Body of pancreas (tissue), 4 donors: Measurements from ENCODE around the gene RAB6B. TPM values are rescaled to one million over a fixed set of nuclear protein-coding genes. Genes with fewer than 3 reads are reported as not detected.

Experiments
- ATAC-seq: fragments of 150-250 bp; one replicate; pipeline ENCODE4 v1.9.1; 2016
- DNase-seq, 4 donors: peaks; one replicate each; pipeline ENCODE4 v3.0.0-alpha.2; 2019
- H3K27ac ChIP-seq, 4 donors: fragments of 200-600 bp; sonication (generic); 1 replicate in 3 of 4; 2 replicates in 1 of 4; pipeline versions ENCODE4 v1.5.1 to v1.6.1; 2016 to 2019; ENCODE audit warnings: mild to moderate bottlenecking in 1 of 4, mixed read lengths in 1 of 4, moderate library complexity in 1 of 4
- H3K27me3 ChIP-seq, 2 donors: fragments of 200-600 bp; sonication (generic); one replicate each; pipeline ENCODE4 v1.6.0; 2016; ENCODE audit warnings: mild to moderate bottlenecking in 1 of 2
- H3K36me3 ChIP-seq, 2 donors: fragments of 200-600 bp; sonication (generic); replicated peaks in 1 of 2; 2 replicates each; pipeline ENCODE4 v1.5.1; 2016; ENCODE audit warnings: low read depth in 2 of 2; ENCODE audit not compliant: insufficient read depth in 1 of 2
- H3K4me1 ChIP-seq: fragments of 200-600 bp; sonication (generic); one replicate; pipeline ENCODE4 v1.6.0; 2016
- H3K4me3 ChIP-seq, 2 donors: fragments of 200-600 bp; sonication (generic); 1 replicate in 1 of 2; 2 replicates in 1 of 2; pipeline ENCODE4 v1.5.1; 2016 to 2019
- H3K9me3 ChIP-seq, 3 donors: fragments of 200-600 bp; sonication (generic); 1 replicate in 2 of 3; 2 replicates in 1 of 3; pipeline ENCODE4 v1.5.1; 2016
- CTCF ChIP-seq, 7 experiments: fragments of 450-650 bp in 4 of 7; fragments of 200-600 bp in 3 of 7; sonication (generic) in 3 of 7; IDR thresholded peaks; one replicate each; pipeline ENCODE4 v1.5.1; 2016 to 2019; ENCODE audit warnings: antibody characterized with exemption in 7 of 7
- POLR2A ChIP-seq, 3 donors: fragments of 450-650 bp; IDR thresholded peaks; one replicate each; pipeline ENCODE4 v1.6.1; 2016; ENCODE audit warnings: antibody characterized with exemption in 3 of 3, mild to moderate bottlenecking in 2 of 3
- WGBS, 2 donors: methylation state at CpG; one replicate each; pipeline ENCODE4 v1.1.5; 2017; 5-methylcytosine and 5-hydroxymethylcytosine counted together
- intact Hi-C: fragments of 100-400 bp; cut with DNase I; formaldehyde crosslinking; loops from one replicate; pipeline ENCODE4 v1.15.1; 2023
- total RNA-seq, 2 donors: library from RNA; depleted of rRNA; stranded (reverse); fragments of >200 nt; gene quantifications; one replicate each; pipeline ENCODE4 v1.1.0, GENCODE V29; 2016

Gene RAB6B
- total RNA-seq, 2 donors from 2014 or later = 2.6 to 3.0 TPM

GRCh38 chr3:133854264-133855001 lies 41.2 kb downstream of the RAB6B start:
- no peak for DNase-seq
- TF ChIP-seq CTCF (IDR thresholded peaks at IDR 0.05) (no peak), POLR2A (IDR thresholded peaks at IDR 0.05) (no peak)
- Histone ChIP-seq H3K4me1 (no peaks in the 10 kb centered on the region), H3K36me3 (no peaks in the 10 kb centered on the region), H3K27ac (no peak overlapping the region), H3K4me3 (no peak overlapping the region), H3K9me3 (no peaks in the 10 kb centered on the region), H3K27me3 (no peaks in the 10 kb centered on the region)
- intact Hi-C loops = no loop called here
- WGBS, 2 donors = 39 to 52% methylated on average over 5 of the region's 5 CpGs
- no peak for ATAC-seq

- DNase-seq (no peak), ATAC-seq (no peak)
- H3K27me3 ChIP-seq = no peaks in the 10 kb centered on the region
- no peak overlapping the region for H3K27ac ChIP-seq
- intact Hi-C loops = no loop called here
- no peaks in the 10 kb centered on the region for H3K4me1 ChIP-seq
- 71 to 76% methylated on average over 2 of the region's 2 CpGs for WGBS, 2 donors
- H3K9me3 ChIP-seq = no peaks in the 10 kb centered on the region
- H3K4me3 ChIP-seq = no peak overlapping the region
- H3K36me3 ChIP-seq = no peaks in the 10 kb centered on the region
- TF ChIP-seq POLR2A (IDR thresholded peaks at IDR 0.05) (no peak), CTCF (IDR thresholded peaks at IDR 0.05) (no peak)
Measured at GRCh38 chr3:133853925-133854227, 41.8 kb downstream of the RAB6B start.

- intact Hi-C loops = no loop called here
- no peak overlapping the region for H3K27ac ChIP-seq
- no peak overlapping the region for H3K4me3 ChIP-seq
- H3K27me3 ChIP-seq = no peaks in the 10 kb centered on the region
- no peak for TF ChIP-seq CTCF (IDR thresholded peaks at IDR 0.05)
- no peak for TF ChIP-seq POLR2A (IDR thresholded peaks at IDR 0.05)
- no peaks in the 10 kb centered on the region for H3K9me3 ChIP-seq
- ATAC-seq (no peak), DNase-seq (no peak)
- 77 to 85% methylated on average over 5 of the region's 5 CpGs for WGBS, 2 donors
- no peaks in the 10 kb centered on the region for H3K36me3 ChIP-seq
- H3K4me1 ChIP-seq = no peaks in the 10 kb centered on the region
Measured at GRCh38 chr3:133853063-133853924, 42.4 kb downstream of the RAB6B start.

- TF ChIP-seq POLR2A (IDR thresholded peaks at IDR 0.05) = no peak
- no peak for TF ChIP-seq CTCF (IDR thresholded peaks at IDR 0.05)
- WGBS, 2 donors = 91 to 92% methylated on average over 6 to 8 of the region's 8 CpGs
- no peaks in the 10 kb centered on the region for H3K9me3 ChIP-seq
- no peaks in the 10 kb centered on the region for H3K4me1 ChIP-seq
- no peak overlapping the region for H3K4me3 ChIP-seq
- ATAC-seq (no peak), DNase-seq (no peak)
- no peaks in the 10 kb centered on the region for H3K27me3 ChIP-seq
- intact Hi-C loops = no loop called here
- no peak overlapping the region for H3K27ac ChIP-seq
- no peaks in the 10 kb centered on the region for H3K36me3 ChIP-seq
Measured at GRCh38 chr3:133851931-133852330, 43.8 kb downstream of the RAB6B start.
